Fibroblast of upper back skin (primary cell): ENCODE results near the gene STIM1.
"Not testable (repeated sequence)": the region's sequence is repeated elsewhere in the genome, so short reads cannot be mapped to it uniquely, and the experiment has no call there.

Source experiments
- DNase-seq: peaks from one replicate; pipeline ENCODE4 v3.0.0-alpha.2; 2013

Gene STIM1

GRCh38 chr11:3856856-3857553 lies 1.5 kb downstream of the STIM1 start:
- DNase-seq: no peak

DNA sequence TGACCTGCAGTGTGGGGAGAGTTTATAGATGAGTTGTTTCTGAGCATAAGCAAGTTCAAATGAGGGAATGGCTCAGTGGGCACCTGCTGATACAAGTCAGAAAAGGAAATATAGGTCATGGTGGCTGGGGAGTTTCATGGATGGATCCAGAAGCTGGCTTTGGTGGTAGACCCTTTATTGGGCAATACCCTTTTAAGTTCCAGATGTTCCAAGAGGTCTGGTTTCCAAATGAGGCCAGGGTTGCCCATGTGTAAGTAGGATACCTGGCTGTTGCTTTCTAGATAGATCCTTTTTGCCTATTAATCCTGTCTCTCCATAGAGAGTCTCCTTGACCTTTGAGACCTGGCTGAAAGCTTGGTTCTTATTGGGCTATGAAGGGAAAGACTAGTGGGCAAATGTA lies 2.2 kb downstream of the STIM1 start:
- no peak for DNase-seq

GRCh38 chr11:3859373-3859881 lies 4.0 kb downstream of the STIM1 start:
- no peak for DNase-seq

DNA sequence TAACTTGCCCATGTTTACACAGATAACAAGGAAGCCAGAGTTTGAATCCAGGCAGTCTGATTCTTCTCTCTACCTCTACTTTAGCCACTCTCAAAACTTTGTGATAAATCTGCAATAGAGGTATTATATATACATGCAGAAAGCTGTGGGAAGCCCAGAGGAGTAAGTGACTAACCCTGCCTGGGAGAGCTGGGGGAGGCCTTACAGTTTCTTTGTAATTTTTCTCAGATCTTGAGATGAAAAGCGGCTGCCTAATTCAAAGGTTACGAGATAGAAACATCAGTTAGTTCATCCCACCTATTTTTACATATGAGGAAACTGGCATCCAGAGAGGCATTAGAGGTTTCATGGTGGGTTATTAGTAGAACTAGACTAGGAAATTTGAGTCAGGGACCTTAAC lies 4.9 kb downstream of the STIM1 start:
- no peak for DNase-seq

GRCh38 chr11:3860898-3861393 lies 5.5 kb downstream of the STIM1 start:
- DNase-seq: not testable (repeated sequence)

DNA sequence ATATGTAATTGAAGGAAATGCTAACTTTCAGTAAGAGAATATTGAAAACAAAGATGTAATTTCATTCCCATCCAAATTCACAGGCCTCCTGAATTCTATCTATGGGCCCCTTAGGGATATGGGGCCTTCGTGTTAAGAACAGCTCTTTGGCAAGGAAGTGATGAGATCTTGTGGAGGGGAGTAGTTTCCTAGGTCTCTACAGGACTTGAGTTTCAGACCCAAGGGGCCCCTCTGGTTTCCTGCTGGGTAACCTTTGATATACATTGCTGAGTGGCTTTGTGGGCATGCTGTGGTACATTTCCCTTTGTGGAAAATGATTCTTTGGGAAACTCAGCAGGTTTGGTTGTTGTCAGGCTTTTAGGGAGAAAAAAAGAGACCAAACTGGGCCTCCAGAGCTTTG lies 6.2 kb downstream of the STIM1 start:
- peak; percentile 22 for DNase-seq

GRCh38 chr11:3865388-3866193 lies 10.1 kb downstream of the STIM1 start:
- DNase-seq: peak; percentile 62

- DNase-seq: no peak
These were observed 10.7 kb downstream of the STIM1 start for GRCh38 chr11:3866206-3866605.

GRCh38 chr11:3866836-3867208 lies 11.4 kb downstream of the STIM1 start:
- DNase-seq: no peak

- no peak for DNase-seq
These were observed 12.0 kb downstream of the STIM1 start for GRCh38 chr11:3867209-3868091.

DNA sequence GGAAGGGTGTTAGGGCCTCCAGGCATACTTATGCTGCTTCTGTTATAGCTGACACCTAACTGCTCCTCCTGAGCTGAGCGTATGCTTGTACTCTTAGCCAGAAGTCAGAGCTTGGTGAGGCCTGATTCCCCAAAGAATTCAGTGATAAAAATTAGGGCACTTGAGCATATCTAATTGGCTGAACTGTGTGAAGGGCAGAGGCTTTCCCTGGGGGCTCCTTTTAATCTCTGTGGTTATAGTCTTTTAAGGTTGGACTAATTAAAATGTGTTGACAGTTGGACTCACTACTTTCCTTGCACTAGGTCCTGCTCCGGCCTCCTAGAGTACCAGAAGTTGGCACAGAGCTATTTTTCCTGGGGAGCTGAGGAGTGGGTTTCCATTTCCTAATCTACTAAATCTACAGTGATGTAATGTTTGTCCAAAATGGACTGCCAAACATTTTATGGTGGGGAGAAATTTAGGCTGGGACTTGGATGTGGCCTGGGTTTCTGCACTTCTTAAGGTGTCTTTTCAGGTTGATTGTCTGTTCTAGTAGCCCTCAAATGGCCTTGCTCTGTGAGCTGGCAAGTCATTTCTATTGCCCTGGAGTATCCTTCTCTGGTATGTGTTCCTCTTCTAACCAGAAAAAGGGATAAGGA lies 18.4 kb downstream of the STIM1 start:
- no peak for DNase-seq

DNA sequence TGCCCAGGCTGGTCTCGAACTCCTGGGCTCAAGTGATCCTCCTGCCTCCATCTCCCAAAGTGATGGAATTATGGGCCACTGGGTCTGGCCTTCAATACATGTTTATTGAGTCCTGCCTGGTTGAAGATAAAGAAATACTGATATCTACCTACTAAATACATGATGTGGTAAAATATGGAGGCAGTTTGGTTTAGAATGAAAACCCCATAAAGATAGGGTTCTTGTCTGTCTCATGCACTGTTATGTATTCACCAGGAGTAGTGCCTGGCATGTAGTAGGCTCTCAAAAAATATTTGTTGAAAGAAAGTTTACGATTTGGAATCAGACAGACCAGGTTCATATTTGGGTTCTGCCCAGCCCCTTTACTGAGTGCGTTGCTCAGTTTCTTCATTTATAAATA lies 21.1 kb downstream of the STIM1 start:
- DNase-seq: no peak

GRCh38 chr11:3877364-3878257 lies 22.1 kb downstream of the STIM1 start:
- DNase-seq: no peak

DNA sequence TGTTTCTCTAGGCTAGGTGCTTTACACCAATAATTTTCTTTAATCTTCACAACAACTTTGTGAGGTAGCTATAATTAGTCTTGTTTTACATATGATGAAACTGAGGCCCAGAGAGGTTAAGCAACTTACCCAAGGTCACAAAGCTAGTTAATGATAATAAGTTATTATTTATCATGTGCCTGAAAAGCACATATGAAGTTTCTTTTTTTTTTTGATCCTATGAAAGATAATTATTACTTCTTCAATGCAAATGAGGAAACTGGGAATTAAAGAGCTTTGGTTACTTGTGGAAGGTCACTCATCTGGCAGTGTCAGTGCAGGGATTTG lies 22.8 kb downstream of the STIM1 start:
- DNase-seq: no peak

DNA sequence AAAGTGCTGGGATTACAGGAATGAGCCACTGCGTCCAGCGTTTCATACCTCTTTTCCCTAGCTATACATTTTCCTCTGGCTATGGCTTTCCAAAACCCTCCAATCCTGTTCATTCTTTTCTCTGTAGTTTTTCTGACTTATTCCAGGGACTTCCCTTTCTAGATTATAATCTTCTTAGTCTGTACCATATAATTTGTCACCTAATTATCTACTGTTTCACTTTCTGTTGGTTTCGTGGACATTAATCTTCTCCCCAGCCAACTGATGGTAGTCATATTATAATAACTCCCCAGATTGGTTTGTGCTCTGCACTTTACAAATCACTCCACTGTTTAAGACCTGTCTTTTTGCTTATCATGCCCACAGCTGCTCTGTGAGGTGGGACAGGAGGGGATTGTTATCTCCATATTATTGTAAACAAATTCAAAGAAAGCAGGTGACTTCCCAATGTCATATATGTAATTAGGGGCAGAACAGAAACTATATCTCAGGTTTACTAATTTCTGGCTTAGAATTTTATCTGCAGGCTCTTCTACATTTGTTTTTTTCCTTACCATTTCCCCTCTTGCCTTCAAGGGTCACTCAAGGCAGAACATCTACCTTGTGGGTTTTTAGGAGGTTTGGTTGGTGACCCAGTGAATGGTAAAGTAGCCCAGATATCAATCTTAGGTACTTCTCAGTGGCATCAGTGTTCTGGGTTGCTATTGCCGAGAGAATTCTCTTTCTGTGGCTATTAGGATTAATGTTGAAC lies 23.9 kb downstream of the STIM1 start:
- DNase-seq: no peak

DNA sequence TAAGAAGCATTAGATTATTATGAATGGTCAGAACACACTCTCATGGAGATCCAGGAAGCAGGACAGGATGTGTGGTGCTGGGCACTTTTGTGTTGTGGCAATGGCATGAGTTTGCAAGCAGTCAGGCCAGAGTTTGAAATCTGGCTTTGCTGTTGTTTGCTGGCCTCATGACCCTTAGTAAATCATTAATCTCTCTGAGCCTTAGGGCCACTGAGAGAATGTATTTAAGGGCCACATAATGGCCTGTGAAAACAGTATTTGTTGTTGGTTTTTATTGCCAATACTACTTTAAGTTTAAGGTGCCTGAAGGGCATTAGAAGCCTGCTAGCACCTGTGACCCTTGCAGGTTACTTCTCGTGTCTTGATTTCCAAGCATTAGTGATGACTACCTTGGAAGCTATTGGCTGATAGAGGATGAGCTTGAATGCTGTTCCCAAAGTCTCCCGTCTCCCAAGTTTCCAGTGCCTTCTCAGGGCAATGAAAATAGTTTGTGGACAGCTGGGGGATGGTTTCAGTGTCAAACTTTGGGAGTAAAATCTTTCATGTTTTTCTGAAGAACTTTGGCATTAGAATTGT lies 24.6 kb downstream of the STIM1 start:
- DNase-seq: no peak

GRCh38 chr11:3880724-3881123 lies 25.3 kb downstream of the STIM1 start:
- peak; percentile 32 for DNase-seq

DNA sequence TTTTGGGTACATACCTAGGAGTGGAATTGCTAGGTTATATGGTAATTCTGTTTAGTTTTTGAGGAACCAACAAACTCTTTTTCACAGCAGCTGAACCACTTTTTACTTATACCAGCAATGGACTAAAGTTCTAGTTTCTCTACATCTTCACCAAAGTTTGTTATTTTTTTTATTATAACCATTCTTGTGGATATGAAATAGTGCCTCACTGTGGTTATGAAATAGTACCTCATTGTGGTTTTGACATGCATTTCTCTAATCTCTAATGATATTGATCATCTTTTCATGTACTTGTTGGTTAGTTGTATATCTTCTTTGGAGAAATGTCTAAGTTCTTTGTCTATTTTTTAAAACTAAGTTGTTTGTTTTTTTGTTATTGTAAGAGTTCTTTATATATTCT lies 27.2 kb downstream of the STIM1 start:
- no peak for DNase-seq

GRCh38 chr11:3885855-3886254 lies 30.4 kb downstream of the STIM1 start:
- no peak for DNase-seq

DNA sequence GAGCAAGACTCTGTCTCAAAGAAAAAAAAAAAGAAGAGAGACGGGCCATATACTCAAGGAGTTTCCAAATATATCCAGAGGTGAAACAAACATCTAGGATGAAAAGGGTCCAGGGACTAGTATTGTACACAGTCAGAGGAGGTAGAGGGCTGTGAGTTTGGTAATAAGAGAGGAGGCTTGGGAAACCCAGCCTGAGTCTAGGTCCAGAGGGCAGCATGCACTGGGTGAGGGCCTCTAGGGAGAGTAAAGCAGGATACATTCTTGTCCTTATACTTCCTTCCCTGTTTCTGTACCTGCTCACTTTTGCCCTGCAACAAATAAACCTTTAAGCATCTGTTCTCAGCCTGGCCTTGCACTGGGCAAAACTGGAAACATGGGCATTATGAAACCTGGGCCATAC lies 31.5 kb downstream of the STIM1 start:
- no peak for DNase-seq

DNA sequence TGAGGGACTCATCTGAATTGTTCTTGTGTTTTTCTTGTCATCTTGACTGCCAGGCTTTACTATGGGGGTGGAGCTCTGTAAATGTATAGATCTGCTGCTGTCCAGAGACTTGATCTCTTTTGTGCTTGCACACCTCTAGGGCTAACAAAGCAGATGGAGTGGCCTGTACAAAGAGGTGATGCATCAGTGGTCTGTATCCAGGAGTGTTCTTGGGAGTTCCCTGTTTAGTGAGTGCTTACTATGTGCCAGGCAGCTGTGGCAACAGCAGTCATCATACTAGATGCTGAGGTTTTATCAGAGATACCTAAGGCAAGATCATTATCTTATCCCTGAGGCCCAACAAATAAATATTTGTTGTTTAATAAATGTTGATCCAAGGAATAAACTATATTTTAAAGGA lies 33.4 kb downstream of the STIM1 start:
- no peak for DNase-seq
